GM21526 (cell line): ENCODE measurements around the gene IDI2.
"Not testable (repeated sequence)": the region's sequence is repeated elsewhere in the genome, so short reads cannot be mapped to it uniquely, and the experiment has no call there.

Experiments used
- ATAC-seq: cut with Tn5 transposase; IDR thresholded peaks from one replicate; pipeline ENCODE4 v1.9.1; 2021; ENCODE audit warnings: moderate library complexity; ENCODE audit not compliant: unreplicated experiment, low FRiP score

Gene IDI2

DNA sequence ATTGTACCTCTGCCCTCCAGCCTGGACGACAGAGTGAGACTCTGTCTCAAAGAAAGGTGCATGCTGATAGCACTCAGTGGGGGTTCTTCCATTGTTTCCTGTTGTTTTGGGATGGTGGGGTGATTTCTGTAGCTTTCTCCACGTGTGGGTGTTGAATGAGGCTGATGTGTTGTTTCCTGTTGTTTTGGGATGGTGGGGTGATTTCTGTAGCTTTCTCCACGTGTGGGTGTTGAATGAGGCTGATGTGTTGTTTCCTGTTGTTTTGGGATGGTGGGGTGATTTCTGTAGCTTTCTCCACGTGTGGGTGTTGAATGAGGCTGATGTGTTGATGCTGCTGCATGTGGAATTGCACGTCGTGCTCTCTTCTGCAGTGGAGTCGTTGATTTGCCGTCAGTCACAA, 15.7 kb downstream of the IDI2 start:
- not testable (repeated sequence) for ATAC-seq

DNA sequence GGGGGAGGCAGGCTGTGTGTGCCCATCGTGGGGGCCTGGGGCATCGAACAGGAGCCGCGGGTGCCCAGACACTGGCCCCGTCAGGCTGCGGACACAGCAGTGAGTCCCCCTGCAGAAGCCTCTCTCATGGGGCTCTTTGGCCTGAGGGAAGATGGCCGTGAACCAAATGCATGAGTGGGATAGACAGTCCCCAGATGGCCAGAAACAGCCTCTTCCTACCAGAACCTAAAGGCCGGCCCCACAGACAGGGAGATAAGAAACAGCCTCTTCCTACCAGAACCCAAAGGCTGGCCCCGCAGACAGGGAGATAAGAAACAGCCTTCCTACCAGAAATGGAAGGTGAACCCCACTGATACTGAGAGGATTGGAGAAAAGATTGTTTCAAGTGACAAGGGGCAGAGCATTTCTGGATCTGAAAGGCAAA, 16.6 kb downstream of the IDI2 start:
- ATAC-seq, result no peak

DNA sequence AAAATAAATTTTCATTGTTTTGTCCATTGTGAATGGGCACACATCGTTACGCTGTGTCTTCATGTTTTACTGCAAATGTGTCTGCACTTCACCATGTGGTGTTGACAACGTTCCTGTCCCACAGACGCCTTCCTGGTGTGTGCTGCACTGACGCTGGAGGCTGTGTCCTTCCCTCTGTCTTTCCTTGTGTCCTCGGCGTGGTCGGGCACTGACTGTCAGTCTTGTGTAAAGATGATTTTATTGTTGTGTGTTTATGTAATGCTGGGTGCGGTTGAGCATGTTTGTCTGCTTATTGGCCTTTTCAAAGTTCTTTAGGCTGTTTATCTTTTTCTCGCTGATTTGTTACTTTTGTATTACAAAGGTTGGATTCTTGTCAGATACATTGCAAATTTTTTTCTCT, 18.1 kb downstream of the IDI2 start:
- no peak for ATAC-seq

DNA sequence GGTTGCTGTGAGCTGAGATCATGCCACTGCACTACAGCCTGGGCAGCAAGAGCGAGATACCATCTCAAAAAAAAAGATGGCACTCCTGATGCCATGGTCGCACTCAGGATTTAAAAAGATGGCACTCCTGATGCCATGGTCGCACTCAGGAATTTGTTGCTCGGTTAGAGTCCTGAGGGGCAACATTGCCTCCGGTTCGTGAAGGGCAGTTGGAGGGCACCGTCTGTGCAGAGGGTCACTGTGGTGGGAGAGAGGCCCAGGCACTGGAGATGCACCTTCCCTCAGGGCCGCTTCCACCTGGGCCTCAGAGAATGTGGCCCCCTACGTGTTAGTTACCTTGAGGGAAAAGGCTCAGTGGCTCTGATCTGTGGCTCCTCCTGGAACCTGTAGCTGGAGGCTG, 19.1 kb downstream of the IDI2 start:
- ATAC-seq, result no peak

DNA sequence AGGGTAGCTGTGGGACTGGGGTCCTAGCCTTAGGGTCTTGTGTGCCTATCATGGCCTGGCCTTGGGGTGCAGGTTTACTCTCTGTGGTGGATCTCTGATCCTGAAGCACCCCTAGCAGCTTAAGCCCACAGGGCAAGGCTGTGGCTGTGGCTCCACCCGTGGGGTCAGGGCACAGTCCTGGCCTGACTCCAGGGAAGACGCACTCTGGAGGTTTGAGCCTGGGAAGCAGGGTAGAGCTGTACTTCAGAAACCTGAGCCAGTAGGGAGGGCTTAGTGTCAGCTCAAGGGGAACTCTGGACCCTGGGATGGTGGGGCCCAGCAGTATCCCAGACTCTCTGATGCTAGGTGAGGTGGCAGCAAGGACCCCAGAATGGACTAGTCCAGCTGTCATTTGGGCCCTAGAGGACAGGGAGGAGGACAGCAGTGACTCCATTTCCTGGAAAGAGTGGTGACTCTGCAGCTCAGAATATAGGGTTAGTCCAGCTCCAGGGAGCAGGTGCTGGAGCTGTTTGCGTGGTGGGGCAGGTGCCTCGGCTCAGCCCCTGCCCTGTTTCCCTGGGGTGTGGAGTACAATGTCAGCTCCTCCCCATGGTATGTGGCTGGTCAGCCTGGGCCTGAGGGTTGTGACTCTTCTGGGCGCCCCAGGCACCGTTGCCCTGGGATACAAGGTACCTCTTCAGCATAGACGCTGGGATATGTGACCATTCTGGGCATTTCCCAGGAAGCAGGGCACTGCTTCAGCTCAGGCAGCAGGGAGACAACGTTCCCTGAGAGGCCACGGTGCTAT, 21.6 kb downstream of the IDI2 start:
- ATAC-seq, result no peak

DNA sequence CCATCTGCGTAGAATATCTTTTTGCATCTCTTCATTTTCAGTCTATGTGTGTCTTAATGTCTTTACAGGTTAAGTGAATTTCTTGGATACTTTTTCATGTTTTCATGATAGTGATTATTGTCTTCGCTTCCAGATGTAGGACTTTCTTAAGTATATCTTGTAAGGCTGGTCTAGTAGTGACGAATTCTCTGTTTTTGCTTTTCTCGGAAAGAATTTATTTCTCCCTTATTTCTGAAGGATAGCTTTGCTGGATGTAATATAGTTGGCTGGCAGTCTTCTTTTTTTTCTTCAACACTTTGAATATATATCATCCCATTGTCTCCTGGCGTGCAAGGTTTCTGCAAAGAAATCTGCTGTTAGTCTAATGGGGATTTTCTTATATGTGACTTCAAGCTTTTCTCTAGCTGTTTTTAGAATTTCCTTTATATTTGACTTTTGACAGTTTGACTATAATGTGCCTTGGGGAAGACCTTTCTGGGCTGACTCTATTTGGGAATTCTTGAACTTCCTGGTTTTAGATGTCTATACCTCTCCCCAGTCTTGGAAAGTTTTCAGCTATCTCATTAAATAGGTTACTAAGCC, 23.1 kb downstream of the IDI2 start:
- no peak for ATAC-seq

DNA sequence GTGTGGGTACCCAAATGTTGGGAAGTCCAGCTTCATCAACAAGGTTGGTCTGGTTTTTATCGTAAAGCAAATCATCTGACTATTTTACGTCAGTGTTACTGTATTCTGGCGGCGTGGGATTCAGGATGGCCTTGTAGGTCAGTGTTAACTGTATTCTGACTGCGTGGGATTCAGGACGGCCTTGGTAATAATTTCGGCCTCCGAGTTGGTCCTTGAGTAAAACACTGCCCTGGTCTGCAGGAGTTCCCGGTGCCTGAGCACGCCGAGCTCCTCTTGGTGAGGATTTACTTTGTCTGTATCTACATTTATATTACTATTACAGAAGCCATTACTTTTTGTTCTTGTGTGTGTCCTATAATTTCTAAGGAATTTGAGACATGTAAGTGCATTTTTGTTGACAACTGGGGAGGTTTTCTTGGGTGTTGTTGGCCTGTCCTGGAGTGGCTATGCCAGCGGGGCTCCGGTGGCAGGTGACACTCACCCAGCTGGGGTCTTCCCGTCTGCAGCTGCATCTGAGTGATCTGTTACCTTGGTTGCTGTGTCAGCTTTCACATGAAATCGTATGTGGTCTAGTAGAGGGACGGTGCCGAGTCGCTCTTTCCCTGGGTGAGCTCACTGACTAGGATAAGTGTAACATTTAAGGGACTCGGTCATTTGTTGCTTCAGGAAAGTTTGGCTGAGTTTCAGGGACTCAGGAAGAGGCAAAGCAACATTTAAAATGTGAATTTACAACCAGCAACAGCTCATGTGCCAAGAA, 28.2 kb downstream of the IDI2 start:
- no peak for ATAC-seq

DNA sequence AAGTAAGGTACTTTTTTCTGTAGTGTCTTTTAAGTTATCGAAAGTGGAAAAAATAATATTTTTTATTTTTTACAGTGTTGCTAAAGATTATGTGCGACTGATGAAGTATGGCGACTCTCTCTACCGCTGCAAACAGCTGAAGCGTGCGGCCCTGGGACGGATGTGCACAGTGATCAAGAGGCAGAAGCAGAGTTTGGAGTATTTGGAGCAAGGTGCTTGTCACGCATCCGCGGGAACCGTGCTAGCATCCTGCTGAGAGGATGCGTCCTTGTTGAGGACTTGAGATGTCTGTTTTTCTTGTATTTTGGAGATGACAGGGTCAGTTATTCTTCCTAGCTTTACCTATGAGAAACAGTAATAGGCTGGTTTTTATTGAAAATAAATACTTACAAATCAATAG, 29.6 kb downstream of the IDI2 start:
- ATAC-seq, result no peak

DNA sequence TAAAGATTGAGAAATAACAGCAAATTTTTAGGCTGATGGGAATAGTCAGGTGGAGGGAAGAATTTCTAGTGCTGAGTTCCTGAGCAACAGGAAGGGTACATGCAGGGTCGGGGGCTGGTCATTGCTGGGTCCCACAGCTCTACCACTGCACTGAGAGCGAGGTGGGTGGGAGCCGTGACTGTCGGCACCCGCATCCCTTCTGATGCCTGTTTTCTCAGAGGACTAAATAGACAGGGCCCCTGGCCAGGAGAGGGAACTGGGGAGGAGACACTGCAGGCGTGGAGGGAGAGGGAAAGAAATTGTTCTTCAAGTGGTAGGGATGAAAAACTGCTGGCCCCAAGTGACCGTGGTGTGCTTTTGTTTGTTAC, 30.1 kb downstream of the IDI2 start:
- no peak for ATAC-seq

DNA sequence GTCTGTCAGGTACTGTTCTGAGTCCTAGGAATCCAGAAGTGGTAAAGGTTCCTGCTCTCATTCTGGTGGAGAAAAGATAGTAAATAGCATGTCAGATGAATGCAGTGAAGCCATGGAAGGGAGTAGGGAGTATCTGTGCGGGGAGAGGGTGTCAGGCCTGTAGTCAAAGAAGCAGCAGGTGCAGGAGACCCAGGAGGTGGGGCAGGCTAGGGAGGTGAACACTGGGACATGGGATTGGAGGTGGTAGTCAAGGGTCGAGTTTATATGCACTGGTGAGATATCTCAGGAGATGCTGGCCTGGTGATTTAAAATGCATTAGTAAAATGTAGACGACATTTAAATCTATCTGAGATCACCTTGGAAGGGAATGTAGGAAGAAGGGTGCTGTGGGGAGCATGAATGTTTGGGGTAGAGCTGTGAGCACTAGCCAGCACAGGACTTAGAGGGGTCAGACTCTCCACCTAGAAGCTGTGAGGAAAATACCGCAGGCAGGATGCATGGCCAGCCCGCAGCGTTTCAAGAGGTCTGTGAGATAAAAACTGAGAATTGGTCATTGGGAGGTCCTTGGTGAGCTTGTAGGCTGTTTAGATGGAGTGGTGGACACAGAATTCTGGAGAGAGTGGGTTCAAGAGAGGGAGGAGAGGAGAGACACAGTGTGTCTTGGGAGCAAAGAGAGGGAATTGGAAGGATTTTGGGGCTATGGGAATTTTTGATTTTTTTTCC, 30.7 kb downstream of the IDI2 start:
- ATAC-seq, result no peak

DNA sequence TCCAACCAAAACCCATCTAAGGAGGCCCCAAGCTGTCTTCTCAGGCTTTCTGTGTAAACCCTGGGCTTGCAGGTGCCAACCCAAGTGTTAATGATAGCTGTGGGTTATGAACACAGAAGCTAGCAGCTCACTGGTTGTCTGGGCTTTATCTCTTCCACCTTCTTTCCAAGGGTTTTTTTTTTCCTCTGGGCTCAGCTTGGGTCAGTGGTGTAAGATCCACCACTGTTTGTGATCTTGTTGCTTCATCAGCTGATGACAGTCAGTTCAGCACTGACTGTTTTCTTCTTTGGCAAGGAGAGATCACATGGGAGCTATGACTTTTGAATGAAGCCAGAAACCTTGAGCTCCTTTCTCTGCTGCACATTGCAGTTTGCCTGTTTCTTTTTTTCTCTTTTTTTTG, 32.8 kb downstream of the IDI2 start:
- ATAC-seq, result no peak

DNA sequence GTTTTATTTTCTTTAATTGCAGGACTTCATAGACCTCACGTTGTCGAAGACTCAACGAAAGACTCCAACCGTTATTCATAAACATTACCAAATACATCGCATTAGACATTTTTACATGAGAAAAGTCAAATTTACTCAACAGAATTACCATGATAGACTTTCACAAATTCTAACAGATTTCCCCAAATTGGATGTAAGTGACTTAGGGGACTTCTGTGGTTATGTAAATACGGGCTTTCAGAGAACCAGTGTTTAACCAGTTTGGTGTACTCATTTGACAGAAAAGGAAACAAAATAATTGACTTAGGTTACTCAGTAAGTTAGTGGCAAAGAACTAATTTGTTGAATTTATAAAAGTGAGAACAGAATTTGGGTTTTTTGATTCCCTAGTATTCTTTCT, 33.2 kb downstream of the IDI2 start:
- no peak for ATAC-seq

DNA sequence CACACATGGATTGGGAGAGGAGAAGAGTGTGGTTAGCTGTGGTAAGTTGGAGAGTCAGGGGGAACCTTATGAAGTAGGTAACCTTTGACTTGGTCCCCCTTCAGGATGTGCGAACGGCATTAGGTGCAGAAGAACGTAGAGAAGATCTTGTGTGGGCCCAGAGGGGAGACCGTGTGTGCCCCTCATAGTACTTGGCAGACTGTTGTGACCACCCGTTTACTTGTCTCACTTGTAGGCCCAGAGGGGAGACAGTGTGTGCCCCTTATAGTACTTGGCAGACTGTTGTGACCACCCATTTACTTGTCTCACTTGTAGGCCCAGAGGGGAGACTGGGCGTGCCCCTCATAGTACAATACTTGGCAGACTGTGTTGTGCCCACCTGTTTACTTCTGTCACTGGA, 34.9 kb downstream of the IDI2 start:
- ATAC-seq, result no peak

DNA sequence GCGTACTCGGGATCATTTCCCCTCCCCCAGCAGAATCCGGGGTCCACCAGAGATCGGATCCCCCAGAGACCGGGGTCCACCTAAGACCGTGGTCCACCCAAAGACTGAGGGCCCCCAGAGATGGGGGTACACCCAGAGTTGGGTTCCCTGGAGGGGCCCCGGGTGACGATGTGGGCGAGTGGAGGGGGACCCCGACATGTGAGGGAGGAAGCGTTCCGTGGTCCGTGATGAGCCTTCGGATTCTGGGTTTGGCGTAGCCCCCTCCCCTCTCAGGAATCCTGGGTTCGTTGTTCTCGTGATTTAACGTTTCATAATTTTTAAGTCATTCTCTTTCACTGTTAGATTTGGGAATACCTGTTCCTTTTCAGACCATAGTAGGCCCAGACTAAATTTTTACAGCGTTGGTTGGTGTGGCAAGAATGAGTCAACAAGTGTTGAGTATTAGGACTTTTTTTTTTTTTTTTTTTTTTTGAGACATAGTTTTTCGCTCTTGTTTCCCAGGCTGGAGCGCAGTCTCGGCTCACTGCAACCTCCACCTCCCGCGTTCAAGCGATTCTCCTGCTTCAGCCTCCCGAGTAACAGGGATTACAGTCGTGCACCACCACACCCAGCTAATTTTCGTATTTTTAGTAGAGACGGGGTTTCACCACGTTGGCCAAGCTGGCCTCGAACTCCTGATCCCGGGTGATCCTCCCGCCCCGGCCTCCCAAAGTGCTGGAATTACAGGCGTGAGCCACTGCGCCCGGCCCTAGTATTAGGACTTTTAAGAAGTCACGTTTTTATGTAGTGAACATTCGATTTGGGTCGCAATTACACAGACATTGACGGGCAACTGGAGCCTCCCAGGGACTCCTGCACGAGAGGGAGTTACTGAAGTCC, 36.8 kb downstream of the IDI2 start:
- ATAC-seq, result no peak

DNA sequence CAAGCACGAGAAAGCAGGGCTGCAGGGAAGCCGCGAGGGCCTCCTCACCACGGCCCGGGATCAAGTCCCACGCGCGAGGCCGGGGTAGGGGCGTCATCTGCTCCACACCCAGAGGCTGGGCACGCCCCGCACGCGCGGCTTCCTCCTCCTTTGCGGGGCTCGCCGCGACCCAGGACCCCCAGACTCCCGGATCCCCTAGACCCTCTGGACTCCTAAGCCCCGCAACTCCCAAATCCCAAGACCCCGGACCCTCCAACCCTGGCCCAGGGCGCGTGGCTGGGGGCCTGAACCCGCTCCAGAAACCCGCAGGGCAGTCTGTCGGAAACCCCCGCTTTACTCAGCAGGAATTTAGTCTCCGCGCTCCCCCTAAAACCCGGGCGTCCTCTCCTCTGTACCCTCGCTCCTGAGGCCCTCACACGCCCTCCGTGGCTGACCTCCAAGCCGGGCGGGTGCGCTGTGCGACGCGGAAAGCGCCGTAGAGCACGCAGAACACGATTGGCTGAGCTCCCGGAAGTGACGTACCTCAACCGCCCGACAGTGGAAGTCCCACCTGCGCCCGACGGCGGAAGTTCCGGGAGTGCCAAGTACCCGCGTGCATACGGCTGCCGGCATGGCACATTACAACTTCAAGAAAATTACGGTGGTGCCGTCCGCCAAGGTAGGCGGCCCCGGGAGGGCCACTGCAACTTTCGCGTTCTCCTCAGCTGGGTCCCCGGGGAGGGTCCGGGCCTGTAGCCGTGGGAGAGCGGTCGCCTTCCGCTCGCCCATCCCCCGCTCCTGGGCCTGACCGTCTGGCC, 37.6 kb downstream of the IDI2 start, which contains the start of gene GTPBP4:
Gene GTPBP4, plus strand, starts transcription at position 565 of the 797 bp plus-strand sequence. Its CDS starts 46 bp downstream, at position 611.
- peak; percentile 94 for ATAC-seq

DNA sequence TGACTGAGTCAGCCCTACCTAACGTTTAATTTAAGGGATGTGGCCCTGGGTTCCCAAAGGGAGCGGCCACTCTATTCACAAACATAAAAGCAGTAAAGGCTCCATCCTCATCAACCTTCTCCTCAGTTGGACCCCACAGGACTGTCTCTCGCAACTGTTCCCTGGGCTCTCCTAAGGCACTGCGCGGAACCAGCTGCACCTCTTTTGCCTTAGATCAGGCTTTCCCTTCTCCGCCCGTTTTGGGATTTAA, 38.1 kb downstream of the IDI2 start:
- no peak for ATAC-seq

DNA sequence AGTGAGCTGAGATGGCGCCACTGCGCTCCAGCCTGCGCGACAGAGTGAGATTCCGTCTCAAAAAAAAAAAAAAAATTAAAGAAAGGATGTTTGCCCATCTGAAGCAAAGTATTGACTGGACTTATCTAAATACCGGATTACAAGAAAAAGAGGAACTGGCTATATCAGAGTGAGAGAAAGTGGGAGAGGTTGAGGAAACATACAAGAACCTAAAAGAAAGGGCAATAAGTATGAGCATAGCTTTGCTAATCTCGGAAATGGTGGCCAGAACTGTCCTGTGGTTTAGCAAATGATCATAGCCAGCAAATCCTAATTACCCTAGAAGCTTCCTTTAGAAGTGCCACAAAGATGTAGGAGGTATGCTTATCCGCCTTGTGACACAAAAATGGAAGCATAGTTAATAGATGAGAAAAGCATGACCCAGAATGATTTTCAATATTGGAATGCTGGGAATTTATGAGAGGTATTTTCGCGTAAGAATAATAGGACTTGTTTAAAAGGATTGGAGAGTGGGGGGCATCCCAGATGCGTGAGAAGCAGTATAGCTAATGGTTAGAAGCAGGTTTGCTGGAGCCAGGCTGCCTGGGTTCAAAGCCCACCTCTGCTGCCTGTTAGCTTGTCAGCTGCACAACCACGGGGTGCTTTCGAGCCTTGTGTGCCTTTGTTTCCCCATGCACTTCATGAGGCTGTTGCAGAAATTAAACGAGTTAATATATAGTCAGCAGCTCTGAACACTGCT, 38.6 kb downstream of the IDI2 start:
- no peak for ATAC-seq

DNA sequence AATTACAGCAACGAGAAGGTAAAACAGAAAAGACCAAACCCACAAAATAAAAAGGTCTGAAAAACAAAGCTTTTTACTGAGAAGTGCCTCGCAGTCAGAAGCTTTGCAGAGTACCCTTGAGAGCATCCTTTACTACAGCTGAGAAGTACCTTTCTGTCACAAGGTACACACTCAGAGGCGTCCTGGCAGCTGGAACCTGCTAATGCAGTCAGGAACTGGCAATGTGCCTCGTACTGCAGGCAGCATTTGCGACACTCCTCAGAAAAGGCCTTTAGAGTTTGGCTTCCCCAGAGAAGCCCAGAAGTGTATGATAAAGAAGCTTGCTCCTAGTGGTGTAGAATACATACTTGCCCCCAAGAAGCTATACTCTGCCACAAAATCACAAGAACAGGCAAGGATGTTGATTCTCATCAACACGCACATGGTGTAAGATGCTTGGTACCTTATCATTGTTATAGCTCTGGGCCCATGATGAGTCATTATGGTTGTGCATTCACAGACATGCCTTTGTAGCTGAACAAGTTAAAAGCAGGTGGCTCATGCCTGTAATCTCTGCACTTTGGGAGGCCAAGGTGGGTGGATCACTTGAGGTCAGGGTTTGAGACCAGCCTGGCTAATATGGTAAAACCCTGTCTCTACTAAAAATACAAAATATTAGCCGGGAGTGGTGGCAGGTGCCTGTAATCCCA, 39.4 kb downstream of the IDI2 start:
- no peak for ATAC-seq
